ENCODE results near the gene P3H3.

The P3H3 gene

GRCh38 chr12:6826125-6826733 lies 2.0 kb upstream of the P3H3 start:
- H3K27ac Mint-ChIP-seq = no peak overlapping the region
- peaks cover 34% of the 10 kb centered on the region for H3K4me1 Mint-ChIP-seq
- no peaks in the 10 kb centered on the region for H3K9me3 Mint-ChIP-seq
- no peak overlapping the region for H3K4me3 Mint-ChIP-seq
- H3K36me3 Mint-ChIP-seq = no peaks in the 10 kb centered on the region
- DNase-seq (ENCODE audit: low spot score in 2 of 2) (no peak), ATAC-seq (ENCODE audit: low read depth) (no peak)
- H3K27me3 Mint-ChIP-seq = peaks cover 57% of the 10 kb centered on the region

- ATAC-seq (ENCODE audit: low read depth) (no peak), DNase-seq (ENCODE audit: low spot score in 2 of 2) (no peak)
- Mint-ChIP-seq H3K27me3 (peaks cover 58% of the 10 kb centered on the region), H3K4me1 (peaks cover 31% of the 10 kb centered on the region), H3K9me3 (no peaks in the 10 kb centered on the region), H3K27ac (no peak overlapping the region), H3K4me3 (peak overlapping the region; percentile 66), H3K36me3 (no peaks in the 10 kb centered on the region)
Measured at GRCh38 chr12:6826734-6827436, 1.3 kb upstream of the P3H3 start.

- H3K4me1 Mint-ChIP-seq = peaks cover 29% of the 10 kb centered on the region
- no peak for ATAC-seq (ENCODE audit: low read depth)
- H3K27me3 Mint-ChIP-seq = peaks cover 52% of the 10 kb centered on the region
- H3K36me3 Mint-ChIP-seq = no peaks in the 10 kb centered on the region
- no peak overlapping the region for H3K27ac Mint-ChIP-seq
- H3K9me3 Mint-ChIP-seq = no peaks in the 10 kb centered on the region
- peak overlapping the region; percentile 66 for H3K4me3 Mint-ChIP-seq
- no peak for DNase-seq (ENCODE audit: low spot score in 2 of 2)
Measured at GRCh38 chr12:6827437-6827911, 733 bp upstream of the P3H3 start.

GRCh38 chr12:6828781-6829535 lies 751 bp downstream of the P3H3 start:
- DNase-seq (ENCODE audit: low spot score in 2 of 2) (no peak), ATAC-seq (ENCODE audit: low read depth) (peak; percentile 65)
- peak overlapping the region; percentile 85 for H3K4me3 Mint-ChIP-seq
- H3K9me3 Mint-ChIP-seq = no peaks in the 10 kb centered on the region
- H3K4me1 Mint-ChIP-seq = peaks cover 29% of the 10 kb centered on the region
- peak overlapping the region; percentile 54 for H3K27ac Mint-ChIP-seq
- H3K36me3 Mint-ChIP-seq = no peaks in the 10 kb centered on the region
- H3K27me3 Mint-ChIP-seq = peaks cover 45% of the 10 kb centered on the region

- DNase-seq (ENCODE audit: low spot score in 2 of 2) (no peak), ATAC-seq (ENCODE audit: low read depth) (peak; percentile 9)
- no peaks in the 10 kb centered on the region for H3K36me3 Mint-ChIP-seq
- peak overlapping the region; percentile 54 for H3K27ac Mint-ChIP-seq
- H3K9me3 Mint-ChIP-seq = no peaks in the 10 kb centered on the region
- H3K4me3 Mint-ChIP-seq = peak overlapping the region; percentile 85
- peaks cover 40% of the 10 kb centered on the region for H3K27me3 Mint-ChIP-seq
- H3K4me1 Mint-ChIP-seq = peaks cover 27% of the 10 kb centered on the region
Measured at GRCh38 chr12:6829536-6830220, 1.5 kb downstream of the P3H3 start.

- Mint-ChIP-seq H3K27me3 (peaks cover 33% of the 10 kb centered on the region), H3K9me3 (no peaks in the 10 kb centered on the region), H3K36me3 (no peaks in the 10 kb centered on the region), H3K27ac (no peak overlapping the region), H3K4me1 (peaks cover 21% of the 10 kb centered on the region), H3K4me3 (peak overlapping the region; percentile 18)
- DNase-seq (ENCODE audit: low spot score in 2 of 2) = no peak
- no peak for ATAC-seq (ENCODE audit: low read depth)
Measured at GRCh38 chr12:6830286-6830890, 2.2 kb downstream of the P3H3 start.

- Mint-ChIP-seq H3K27ac (no peak overlapping the region), H3K4me1 (peaks cover 20% of the 10 kb centered on the region), H3K36me3 (no peaks in the 10 kb centered on the region), H3K9me3 (no peaks in the 10 kb centered on the region), H3K4me3 (no peak overlapping the region), H3K27me3 (peaks cover 30% of the 10 kb centered on the region)
- ATAC-seq (ENCODE audit: low read depth) (no peak), DNase-seq (ENCODE audit: low spot score in 2 of 2) (no peak)
Measured at GRCh38 chr12:6830999-6831398, 2.8 kb downstream of the P3H3 start.

- H3K36me3 Mint-ChIP-seq = no peaks in the 10 kb centered on the region
- ATAC-seq (ENCODE audit: low read depth) (no peak), DNase-seq (ENCODE audit: low spot score in 2 of 2) (no peak)
- no peaks in the 10 kb centered on the region for H3K9me3 Mint-ChIP-seq
- H3K27ac Mint-ChIP-seq = no peak overlapping the region
- peaks cover 20% of the 10 kb centered on the region for H3K4me1 Mint-ChIP-seq
- peaks cover 27% of the 10 kb centered on the region for H3K27me3 Mint-ChIP-seq
- H3K4me3 Mint-ChIP-seq = no peak overlapping the region
Measured at GRCh38 chr12:6831450-6831995, 3.3 kb downstream of the P3H3 start.

GRCh38 chr12:6832125-6832524 lies 3.9 kb downstream of the P3H3 start:
- H3K27me3 Mint-ChIP-seq = peaks cover 25% of the 10 kb centered on the region
- H3K27ac Mint-ChIP-seq = no peak overlapping the region
- no peak for DNase-seq (ENCODE audit: low spot score in 2 of 2)
- H3K4me3 Mint-ChIP-seq = no peak overlapping the region
- H3K4me1 Mint-ChIP-seq = peaks cover 20% of the 10 kb centered on the region
- no peak for ATAC-seq (ENCODE audit: low read depth)
- H3K36me3 Mint-ChIP-seq = no peaks in the 10 kb centered on the region
- H3K9me3 Mint-ChIP-seq = no peaks in the 10 kb centered on the region

GRCh38 chr12:6833189-6833890 lies 5.1 kb downstream of the P3H3 start:
- no peaks in the 10 kb centered on the region for H3K9me3 Mint-ChIP-seq
- H3K36me3 Mint-ChIP-seq = no peaks in the 10 kb centered on the region
- peaks cover 17% of the 10 kb centered on the region for H3K27me3 Mint-ChIP-seq
- ATAC-seq (ENCODE audit: low read depth) = no peak
- peaks cover 12% of the 10 kb centered on the region for H3K4me1 Mint-ChIP-seq
- H3K27ac Mint-ChIP-seq = no peak overlapping the region
- no peak overlapping the region for H3K4me3 Mint-ChIP-seq
- DNase-seq (ENCODE audit: low spot score in 2 of 2) = no peak

GRCh38 chr12:6834254-6834653 lies 6.0 kb downstream of the P3H3 start:
- peaks cover 12% of the 10 kb centered on the region for H3K27me3 Mint-ChIP-seq
- no peak overlapping the region for H3K27ac Mint-ChIP-seq
- no peaks in the 10 kb centered on the region for H3K36me3 Mint-ChIP-seq
- no peaks in the 10 kb centered on the region for H3K9me3 Mint-ChIP-seq
- H3K4me1 Mint-ChIP-seq = peaks cover 11% of the 10 kb centered on the region
- H3K4me3 Mint-ChIP-seq = no peak overlapping the region
- ATAC-seq (ENCODE audit: low read depth) (no peak), DNase-seq (ENCODE audit: low spot score in 2 of 2) (no peak)

- ATAC-seq (ENCODE audit: low read depth) = no peak
- no peak overlapping the region for H3K27ac Mint-ChIP-seq
Measured at GRCh38 chr12:6834873-6835272, 6.7 kb downstream of the P3H3 start.

GRCh38 chr12:6836851-6837250 lies 8.6 kb downstream of the P3H3 start:
- no peaks in the 10 kb centered on the region for H3K27me3 Mint-ChIP-seq
- H3K27ac Mint-ChIP-seq = no peak overlapping the region
- H3K4me1 Mint-ChIP-seq = peaks cover 17% of the 10 kb centered on the region
- H3K9me3 Mint-ChIP-seq = no peaks in the 10 kb centered on the region
- H3K36me3 Mint-ChIP-seq = no peaks in the 10 kb centered on the region
- no peak for DNase-seq (ENCODE audit: low spot score in 2 of 2)
- no peak for ATAC-seq (ENCODE audit: low read depth)
- no peak overlapping the region for H3K4me3 Mint-ChIP-seq

More at GRCh38 chr12:6834873-6835272, 6.7 kb downstream of the P3H3 start:
- no peak for DNase-seq (ENCODE audit: low spot score in 2 of 2)
- Mint-ChIP-seq H3K9me3 (no peaks in the 10 kb centered on the region), H3K4me1 (peaks cover 11% of the 10 kb centered on the region), H3K36me3 (no peaks in the 10 kb centered on the region), H3K4me3 (no peak overlapping the region), H3K27me3 (peaks cover 9% of the 10 kb centered on the region)
